ENCODE data around the gene LDLRAD2.

The LDLRAD2 gene

DNA sequence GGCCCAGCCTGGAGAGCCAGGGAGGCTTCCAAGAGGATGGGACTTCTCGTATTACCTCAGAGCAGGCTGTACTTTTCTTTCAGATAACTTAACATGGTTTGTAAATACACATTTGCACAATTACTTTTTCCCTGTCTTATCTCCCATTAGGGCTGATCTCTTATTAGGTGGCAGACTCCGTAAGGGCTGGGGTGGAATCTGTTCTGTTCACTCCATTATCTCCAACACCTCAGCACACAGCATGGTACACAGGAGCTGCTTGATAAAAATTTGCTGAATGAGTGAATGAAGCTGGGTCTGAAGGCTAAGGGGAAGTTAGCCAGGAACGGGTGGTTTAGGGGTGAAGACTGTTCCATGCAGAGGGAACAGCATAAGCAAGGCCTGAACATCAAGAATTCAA lies 48.9 kb downstream of the LDLRAD2 start:
- no peak for DNase-seq (ENCODE audit: low spot score)

GRCh38 chr1:21861602-21862429 lies 49.8 kb downstream of the LDLRAD2 start:
- DNase-seq (ENCODE audit: low spot score), result peak; percentile 77

GRCh38 chr1:21863981-21864380 lies 51.9 kb downstream of the LDLRAD2 start:
- no peak for DNase-seq (ENCODE audit: low spot score)

DNA sequence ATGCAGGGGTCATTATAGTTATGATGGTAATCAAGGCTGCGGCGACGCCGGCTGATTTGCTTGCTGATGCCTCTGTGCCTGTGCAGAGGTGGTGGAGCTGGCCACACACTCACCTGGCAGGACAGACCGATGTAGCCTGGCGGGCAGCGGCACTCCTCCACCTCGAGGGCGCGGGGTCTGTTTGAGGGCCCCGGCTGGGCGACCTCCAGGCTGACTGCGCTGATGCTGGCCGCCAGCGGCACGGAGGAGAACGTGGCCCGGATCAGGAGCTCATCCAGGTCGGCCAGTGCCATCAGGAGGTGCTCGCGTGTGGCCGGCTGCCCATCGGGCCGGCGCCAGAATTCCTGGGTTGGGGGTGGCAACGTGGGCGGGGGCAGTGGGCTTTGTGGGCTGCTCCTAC lies 52.7 kb downstream of the LDLRAD2 start:
- DNase-seq (ENCODE audit: low spot score), result no peak

DNA sequence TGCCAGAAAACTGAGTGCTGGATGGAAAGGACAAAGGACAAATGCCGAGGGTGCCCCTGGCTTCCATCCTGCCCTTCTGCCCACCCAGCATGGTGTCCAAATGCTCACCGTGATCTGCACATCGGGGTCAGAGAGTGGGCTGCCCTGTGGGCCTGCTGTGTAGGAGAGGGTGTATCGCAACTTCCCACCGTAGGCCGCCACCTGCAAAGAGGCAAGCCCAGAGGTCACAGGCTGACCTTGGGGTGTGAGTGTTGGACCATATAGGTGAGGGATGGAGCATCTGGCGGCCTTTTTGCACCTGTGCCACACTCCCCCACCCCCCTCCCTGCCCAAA lies 53.5 kb downstream of the LDLRAD2 start:
- no peak for DNase-seq (ENCODE audit: low spot score)

- no peak for DNase-seq (ENCODE audit: low spot score)
Measured at GRCh38 chr1:21865943-21866706, 54.1 kb downstream of the LDLRAD2 start.

- DNase-seq (ENCODE audit: low spot score), result no peak
Measured at GRCh38 chr1:21866707-21867043, 54.6 kb downstream of the LDLRAD2 start.

DNA sequence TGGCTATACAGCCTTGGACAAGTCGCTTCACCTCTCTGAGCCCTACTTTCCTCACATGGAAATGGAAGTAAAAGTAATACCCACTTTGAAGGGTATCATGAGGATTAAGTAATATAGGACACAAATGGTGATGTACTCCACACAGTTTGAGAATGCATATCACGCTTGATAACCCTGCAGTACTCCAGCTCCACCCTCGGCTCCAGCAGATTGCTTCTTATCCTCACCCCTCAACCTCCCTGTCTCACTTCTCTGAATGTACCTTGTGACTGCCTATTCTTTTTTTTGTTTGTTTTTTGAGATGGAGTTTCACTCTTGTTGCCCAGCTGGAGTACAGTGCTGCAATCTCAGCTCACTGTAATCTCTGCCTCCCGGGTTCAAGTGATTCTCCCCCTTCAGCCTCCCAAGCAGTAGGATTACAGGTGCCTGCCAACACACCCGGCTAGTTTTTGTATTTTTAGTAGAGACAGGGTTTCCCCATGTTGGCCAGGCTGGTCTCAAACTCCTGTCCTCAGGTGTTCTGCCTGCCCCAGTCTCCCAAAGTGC lies 55.5 kb downstream of the LDLRAD2 start:
- no peak for DNase-seq (ENCODE audit: low spot score)

GRCh38 chr1:21868482-21868881 lies 56.4 kb downstream of the LDLRAD2 start:
- no peak for DNase-seq (ENCODE audit: low spot score)

GRCh38 chr1:21868941-21869454 lies 56.9 kb downstream of the LDLRAD2 start:
- DNase-seq (ENCODE audit: low spot score), result no peak

DNA sequence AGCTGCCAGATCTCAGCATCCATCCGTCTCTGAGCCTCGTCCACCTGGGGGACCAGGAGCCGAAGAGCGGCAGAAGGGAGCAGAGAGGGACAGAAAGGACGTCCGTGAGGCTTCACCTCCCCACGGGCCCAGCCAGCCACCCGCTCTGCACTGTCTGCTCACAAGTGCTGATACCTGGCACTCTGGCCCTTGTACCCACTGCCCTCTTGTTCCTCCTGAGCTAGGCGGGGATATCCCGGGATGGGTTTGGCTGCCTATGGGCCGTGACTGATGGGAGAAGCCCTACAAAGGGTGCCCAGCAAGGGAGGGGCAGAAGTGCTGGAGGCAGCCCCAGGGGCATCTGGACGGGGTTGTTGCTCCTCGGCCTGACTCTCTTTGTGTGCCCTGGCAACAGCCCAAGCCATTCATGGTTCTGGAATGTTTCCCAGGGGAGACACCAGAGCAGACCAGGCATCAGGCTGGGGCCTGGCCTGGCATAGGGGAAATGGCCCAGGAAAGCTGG lies 57.6 kb downstream of the LDLRAD2 start:
- peak; percentile 97 for DNase-seq (ENCODE audit: low spot score)

DNA sequence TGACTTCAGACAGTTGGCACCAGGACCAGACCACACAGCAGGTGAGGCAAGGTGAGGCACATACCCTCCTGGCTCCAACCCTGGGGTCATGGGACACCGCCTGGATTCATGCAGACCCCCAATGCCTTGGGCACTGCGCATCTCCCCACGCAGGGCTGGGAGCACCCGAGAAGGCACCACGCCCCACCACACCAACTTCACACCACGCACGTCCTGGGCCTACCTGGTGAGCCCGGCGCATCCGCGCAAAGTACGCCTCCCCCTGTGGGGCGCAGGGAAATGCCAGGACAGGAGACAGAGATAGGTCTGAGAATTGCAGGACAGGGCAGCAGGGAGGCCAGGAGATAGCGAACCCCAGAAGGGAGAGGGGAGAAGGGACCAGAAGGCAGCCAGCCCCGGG lies 58.5 kb downstream of the LDLRAD2 start:
- DNase-seq (ENCODE audit: low spot score), result no peak

DNA sequence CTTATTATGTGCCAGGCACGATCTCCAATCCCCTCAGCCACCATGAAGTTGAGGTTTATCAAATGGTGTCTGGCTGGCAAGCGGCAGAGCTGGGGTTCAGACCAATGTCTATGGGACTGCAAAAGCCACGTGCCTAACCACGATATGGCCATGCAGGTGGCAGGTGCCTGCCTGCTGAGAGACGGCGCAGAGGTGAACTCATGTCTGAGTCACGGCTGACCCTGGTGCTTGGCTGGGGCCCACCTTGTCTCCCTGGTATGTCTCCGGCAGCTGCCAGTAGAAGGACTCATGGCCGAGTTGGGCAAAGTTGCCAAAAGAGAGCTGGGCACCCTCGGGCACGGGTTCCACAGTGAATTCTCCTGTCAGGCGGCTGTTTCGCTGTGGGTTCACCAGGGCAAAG lies 59.9 kb downstream of the LDLRAD2 start:
- no peak for DNase-seq (ENCODE audit: low spot score)

- DNase-seq (ENCODE audit: low spot score), result no peak
Measured at GRCh38 chr1:21872445-21873079, 60.5 kb downstream of the LDLRAD2 start.

DNA sequence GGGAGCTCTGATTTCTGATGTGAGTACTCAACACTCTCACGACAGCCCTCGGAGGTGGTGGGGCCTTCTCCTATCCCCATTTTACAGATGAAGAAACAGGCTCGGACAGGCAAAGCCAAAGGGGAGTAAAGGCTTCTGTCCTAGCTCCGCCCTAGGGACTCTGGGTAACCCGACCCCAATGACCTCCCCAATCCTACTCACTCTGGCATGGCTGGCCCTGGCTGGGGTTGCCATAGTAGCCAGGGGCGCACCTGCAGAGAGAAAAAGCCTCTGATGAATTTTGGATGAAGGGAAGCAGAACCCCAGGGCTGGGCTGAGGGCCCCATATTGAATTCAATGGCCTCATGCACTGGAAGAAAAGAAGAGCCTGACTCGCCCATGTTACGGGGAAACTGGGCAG lies 61.1 kb downstream of the LDLRAD2 start:
- DNase-seq (ENCODE audit: low spot score), result no peak

DNA sequence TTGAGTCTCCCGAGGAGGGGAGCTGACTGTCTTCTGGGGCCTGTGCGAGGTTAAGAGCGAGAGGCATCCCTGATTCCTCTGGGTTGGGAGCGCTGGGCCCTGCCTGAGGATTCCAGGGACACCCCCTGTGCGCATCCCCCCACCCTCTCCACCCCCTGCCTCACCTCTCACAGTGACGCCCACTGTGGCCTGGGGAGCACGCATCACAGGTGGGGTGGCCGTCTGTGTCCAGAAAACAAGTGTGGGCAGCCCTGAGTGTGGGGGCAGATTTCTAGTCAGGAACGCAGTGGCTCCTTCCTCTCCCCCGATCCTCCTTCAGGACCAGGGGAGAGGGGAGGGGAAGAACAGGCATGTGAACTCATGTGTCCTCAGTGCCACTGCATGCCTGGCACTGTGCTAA lies 61.7 kb downstream of the LDLRAD2 start:
- DNase-seq (ENCODE audit: low spot score), result no peak

- DNase-seq (ENCODE audit: low spot score), result no peak
Measured at GRCh38 chr1:21874328-21874727, 62.3 kb downstream of the LDLRAD2 start.

Data from AG08396 (cell line).